ENCODE data around the gene EPB42.
A peak's percentile ranks its signal among the peaks of the same experiment; 100 is the strongest.

Gene EPB42

GRCh38 chr15:43243020-43243645 is 22.3 kb upstream of the EPB42 start:
- no peak for DNase-seq (ENCODE audit: low read depth)
- TF ChIP-seq CTCF (IDR thresholded peaks at IDR 0.05; ENCODE audit: low read depth, low read length, missing control alignments) = no peak
- no peak overlapping the region for H3K4me3 ChIP-seq (ENCODE audit: low read depth, low read length)
- in situ Hi-C loops (cut with HindIII; ENCODE audit: low sequenced_read_pairs) = no loop called here

- no peak for TF ChIP-seq CTCF (IDR thresholded peaks at IDR 0.05; ENCODE audit: low read depth, low read length, missing control alignments)
- no peak overlapping the region for H3K4me3 ChIP-seq (ENCODE audit: low read depth, low read length)
- in situ Hi-C loops (cut with HindIII; ENCODE audit: low sequenced_read_pairs) = no loop called here
- no peak for DNase-seq (ENCODE audit: low read depth)
Measured at GRCh38 chr15:43242616-43243015, 21.8 kb upstream of the EPB42 start.

GRCh38 chr15:43241100-43241499 is 20.3 kb upstream of the EPB42 start:
- in situ Hi-C loops (cut with HindIII; ENCODE audit: low sequenced_read_pairs) = no loop called here
- no peak for TF ChIP-seq CTCF (IDR thresholded peaks at IDR 0.05; ENCODE audit: low read depth, low read length, missing control alignments)
- DNase-seq (ENCODE audit: low read depth) = peak; percentile 75
- H3K4me3 ChIP-seq (ENCODE audit: low read depth, low read length) = no peak overlapping the region

GRCh38 chr15:43239732-43240491 is 19.1 kb upstream of the EPB42 start:
- peak; percentile 58 for DNase-seq (ENCODE audit: low read depth)
- in situ Hi-C loops (cut with HindIII; ENCODE audit: low sequenced_read_pairs) = no loop called here
- no peak for TF ChIP-seq CTCF (IDR thresholded peaks at IDR 0.05; ENCODE audit: low read depth, low read length, missing control alignments)
- H3K4me3 ChIP-seq (ENCODE audit: low read depth, low read length) = no peak overlapping the region

GRCh38 chr15:43238671-43239131 is 17.9 kb upstream of the EPB42 start:
- DNase-seq (ENCODE audit: low read depth) = no peak
- in situ Hi-C loops (cut with HindIII; ENCODE audit: low sequenced_read_pairs) = no loop called here
- H3K4me3 ChIP-seq (ENCODE audit: low read depth, low read length) = no peak overlapping the region
- TF ChIP-seq CTCF (IDR thresholded peaks at IDR 0.05; ENCODE audit: low read depth, low read length, missing control alignments) = no peak

- in situ Hi-C loops (cut with HindIII; ENCODE audit: low sequenced_read_pairs) = no loop called here
- DNase-seq (ENCODE audit: low read depth) = no peak
- H3K4me3 ChIP-seq (ENCODE audit: low read depth, low read length) = no peak overlapping the region
- no peak for TF ChIP-seq CTCF (IDR thresholded peaks at IDR 0.05; ENCODE audit: low read depth, low read length, missing control alignments)
Measured at GRCh38 chr15:43237842-43238470, 17.1 kb upstream of the EPB42 start.
